T1000 (cell line): ENCODE results near the gene SERPINI1.

Experiments used
- DNase-seq: peaks from one replicate; lab custom pipeline; 2025; ENCODE audit warnings: mixed read lengths; lab: John Stamatoyannopoulos, UW

The SERPINI1 gene

GRCh38 chr3:167851171-167851570 lies 115.7 kb downstream of the SERPINI1 start:
- DNase-seq, result no peak

- no peak for DNase-seq
These were observed 116.2 kb downstream of the SERPINI1 start for GRCh38 chr3:167851749-167852148.

GRCh38 chr3:167852216-167852615 lies 116.7 kb downstream of the SERPINI1 start:
- no peak for DNase-seq

GRCh38 chr3:167854063-167854462 lies 118.5 kb downstream of the SERPINI1 start:
- no peak for DNase-seq

GRCh38 chr3:167854846-167855245 lies 119.3 kb downstream of the SERPINI1 start:
- no peak for DNase-seq

- no peak for DNase-seq
These were observed 119.8 kb downstream of the SERPINI1 start for GRCh38 chr3:167855306-167855705.

GRCh38 chr3:167858865-167859264 lies 123.3 kb downstream of the SERPINI1 start:
- no peak for DNase-seq

- DNase-seq, result no peak
These were observed 124.1 kb downstream of the SERPINI1 start for GRCh38 chr3:167859610-167860009.

GRCh38 chr3:167861649-167862048 lies 126.1 kb downstream of the SERPINI1 start:
- no peak for DNase-seq

- DNase-seq, result no peak
These were observed 126.7 kb downstream of the SERPINI1 start for GRCh38 chr3:167862104-167862730.

GRCh38 chr3:167863811-167864551 lies 128.5 kb downstream of the SERPINI1 start:
- no peak for DNase-seq

- no peak for DNase-seq
These were observed 129.0 kb downstream of the SERPINI1 start for GRCh38 chr3:167864552-167864874.

- no peak for DNase-seq
These were observed 130.8 kb downstream of the SERPINI1 start for GRCh38 chr3:167866331-167866730.

GRCh38 chr3:167867981-167868380 lies 132.5 kb downstream of the SERPINI1 start:
- no peak for DNase-seq

GRCh38 chr3:167870181-167870580 lies 134.7 kb downstream of the SERPINI1 start:
- no peak for DNase-seq

GRCh38 chr3:167870759-167871158 lies 135.2 kb downstream of the SERPINI1 start:
- DNase-seq, result no peak

GRCh38 chr3:167872032-167872431 lies 136.5 kb downstream of the SERPINI1 start:
- no peak for DNase-seq

GRCh38 chr3:167872941-167873340 lies 137.4 kb downstream of the SERPINI1 start:
- no peak for DNase-seq

GRCh38 chr3:167874671-167875372 lies 139.3 kb downstream of the SERPINI1 start:
- no peak for DNase-seq
